WTC11 (cell line): Measurements from ENCODE around the gene DENND6A. TPM values are rescaled to one million over a fixed set of nuclear protein-coding genes. Genes with fewer than 3 reads are reported as not detected.

Experiments used
- ATAC-seq: fragments of 200-7000 bp; cut with Tn5 transposase; 2 replicates; pipeline ENCODE4 v1.10.0; 2021; ENCODE audit warnings: mild to moderate bottlenecking, moderate library complexity
- CTCF ChIA-PET: fragments of 300-600 bp; sonication (Branson Sonifier 250); formaldehyde crosslinking; loops from one replicate; lab custom pipeline; 2021; ENCODE audit warnings: antibody characterized with exemption; lab: Charles Lee
- POLR2A ChIA-PET: fragments of 350-600 bp; sonication (Branson Sonifier 250); formaldehyde crosslinking; loops from one replicate; lab custom pipeline; 2021; ENCODE audit warnings: antibody characterized with exemption; lab: Charles Lee
- DNase-seq: peaks from one replicate; pipeline ENCODE4 v3.0.0; 2021; ENCODE audit warnings: low spot score
- H3K27ac Mint-ChIP-seq: 2 replicates; pipeline ENCODE4 v1.8.0; 2021; ENCODE audit warnings: mixed read lengths
- H3K27me3 Mint-ChIP-seq: 2 replicates; pipeline ENCODE4 v1.8.0; 2021; ENCODE audit warnings: low read depth, mild to moderate bottlenecking, moderate library complexity, mixed read lengths
- H3K36me3 Mint-ChIP-seq: 2 replicates; pipeline ENCODE4 v1.8.0; 2021; ENCODE audit warnings: mixed read lengths
- H3K4me1 Mint-ChIP-seq: 2 replicates; pipeline ENCODE4 v1.8.0; 2022; ENCODE audit warnings: mixed read lengths
- H3K4me3 Mint-ChIP-seq: 2 replicates; pipeline ENCODE4 v1.8.0; 2021; ENCODE audit warnings: mild to moderate bottlenecking, moderate library complexity, mixed read lengths
- H3K9me3 Mint-ChIP-seq: 2 replicates; pipeline ENCODE4 v1.8.0; 2021; ENCODE audit warnings: mixed read lengths
- CREM ChIP-seq: sonication (generic); formaldehyde crosslinking; IDR thresholded peaks from 2 replicates; pipeline ENCODE4 v1.8.1; 2022; ENCODE audit warnings: mild to moderate bottlenecking, missing genetic modification reagents, moderate library complexity
- ELF4 ChIP-seq: sonication (generic); formaldehyde crosslinking; IDR thresholded peaks from 2 replicates; pipeline ENCODE4 v1.8.1; 2022; ENCODE audit warnings: low read depth, mild to moderate bottlenecking, moderate library complexity, missing genetic modification reagents
- HMGA2 ChIP-seq: fragments of 250-450 bp; sonication (Bioruptor Pico); IDR thresholded peaks from 2 replicates; pipeline ENCODE4 v1.4.0; 2021; ENCODE audit warnings: mild to moderate bottlenecking, moderate library complexity
- MXD4 ChIP-seq: fragments of 250-450 bp; sonication (Bioruptor Pico); IDR thresholded peaks from 2 replicates; pipeline ENCODE4 v1.8.0; 2021; ENCODE audit warnings: mild to moderate bottlenecking, moderate library complexity, borderline replicate concordance
- NFATC4 ChIP-seq: fragments of 250-450 bp; sonication (Bioruptor Pico); IDR thresholded peaks from 2 replicates; pipeline ENCODE4 v1.9.0; 2021; ENCODE audit warnings: mild to moderate bottlenecking
- NFYB ChIP-seq: sonication (generic); formaldehyde crosslinking; conservative IDR thresholded peaks from 2 replicates; pipeline ENCODE4 v1.8.0; 2022; ENCODE audit warnings: low read depth, missing genetic modification reagents
- OVOL2 ChIP-seq: fragments of 250-450 bp; sonication (Bioruptor Pico); IDR thresholded peaks from 2 replicates; pipeline ENCODE4 v1.9.0; 2021; ENCODE audit warnings: mild to moderate bottlenecking, borderline replicate concordance
- SMAD3 ChIP-seq: sonication (generic); formaldehyde crosslinking; IDR thresholded peaks from 2 replicates; pipeline ENCODE4 v1.8.0; 2022; ENCODE audit warnings: missing genetic modification reagents, mild to moderate bottlenecking, borderline replicate concordance
- SOX15 ChIP-seq: fragments of 250-450 bp; sonication (Bioruptor Pico); IDR thresholded peaks from 2 replicates; pipeline ENCODE4 v1.9.0; 2021; ENCODE audit warnings: mild to moderate bottlenecking
- ZBTB21 ChIP-seq: sonication (generic); formaldehyde crosslinking; IDR thresholded peaks from 2 replicates; pipeline ENCODE4 v1.8.1; 2023; ENCODE audit warnings: mild to moderate bottlenecking, missing genetic modification reagents, borderline replicate concordance
- ZNF138 ChIP-seq: sonication (generic); formaldehyde crosslinking; conservative IDR thresholded peaks from 2 replicates; pipeline ENCODE4 v1.8.1; 2022; ENCODE audit warnings: mild to moderate bottlenecking, moderate library complexity, missing genetic modification reagents
- total RNA-seq: library from RNA; stranded (reverse); gene quantifications from 3 replicates; pipeline ENCODE4 v1.2.3, GENCODE V29; 2021
- TF ChIP-seq, protein P1 (sequence below): sonication (generic); formaldehyde crosslinking; IDR thresholded peaks from 2 replicates; pipeline ENCODE4 v1.8.0; 2022; ENCODE audit warnings: mild to moderate bottlenecking, missing genetic modification reagents
- TF ChIP-seq, protein P2 (sequence below): fragments of 250-450 bp; sonication (Bioruptor Pico); IDR thresholded peaks from 2 replicates; pipeline ENCODE4 v1.9.0; 2021; ENCODE audit warnings: mild to moderate bottlenecking
- TF ChIP-seq, protein P3 (sequence below): sonication (generic); formaldehyde crosslinking; IDR thresholded peaks from 2 replicates; pipeline ENCODE4 v1.8.0; 2022; ENCODE audit warnings: mild to moderate bottlenecking, missing genetic modification reagents
- TF ChIP-seq, protein P4 (sequence below): fragments of 250-450 bp; sonication (Bioruptor Pico); IDR thresholded peaks from 2 replicates; pipeline ENCODE4 v1.8.0; 2021; ENCODE audit warnings: mild to moderate bottlenecking
- TF ChIP-seq, protein P5 (sequence below): fragments of 250-450 bp; sonication (Bioruptor Pico); IDR thresholded peaks from 2 replicates; pipeline ENCODE4 v1.9.0; 2021; ENCODE audit warnings: moderate library complexity, mild to moderate bottlenecking, inconsistent platforms, borderline replicate concordance
- TF ChIP-seq, protein P6 (sequence below): fragments of 250-450 bp; sonication (Bioruptor Pico); IDR thresholded peaks from 2 replicates; pipeline ENCODE4 v1.9.0; 2021; ENCODE audit warnings: mild to moderate bottlenecking, borderline replicate concordance
- TF ChIP-seq, protein P7 (sequence below): sonication (generic); formaldehyde crosslinking; IDR thresholded peaks from 2 replicates; pipeline ENCODE4 v1.8.0; 2023; ENCODE audit warnings: missing genetic modification reagents
- TF ChIP-seq, protein P8 (sequence below): sonication (generic); formaldehyde crosslinking; IDR thresholded peaks from 2 replicates; pipeline ENCODE4 v1.8.1; 2023; ENCODE audit warnings: mild to moderate bottlenecking, missing genetic modification reagents, moderate library complexity
- TF ChIP-seq, protein P9 (sequence below): sonication (generic); formaldehyde crosslinking; conservative IDR thresholded peaks from 2 replicates; pipeline ENCODE4 v1.8.1; 2022; ENCODE audit warnings: mild to moderate bottlenecking, missing genetic modification reagents

DENND6A gene
- total RNA-seq, 1 experiment from 2014 or later: 13.9 TPM

DNA sequence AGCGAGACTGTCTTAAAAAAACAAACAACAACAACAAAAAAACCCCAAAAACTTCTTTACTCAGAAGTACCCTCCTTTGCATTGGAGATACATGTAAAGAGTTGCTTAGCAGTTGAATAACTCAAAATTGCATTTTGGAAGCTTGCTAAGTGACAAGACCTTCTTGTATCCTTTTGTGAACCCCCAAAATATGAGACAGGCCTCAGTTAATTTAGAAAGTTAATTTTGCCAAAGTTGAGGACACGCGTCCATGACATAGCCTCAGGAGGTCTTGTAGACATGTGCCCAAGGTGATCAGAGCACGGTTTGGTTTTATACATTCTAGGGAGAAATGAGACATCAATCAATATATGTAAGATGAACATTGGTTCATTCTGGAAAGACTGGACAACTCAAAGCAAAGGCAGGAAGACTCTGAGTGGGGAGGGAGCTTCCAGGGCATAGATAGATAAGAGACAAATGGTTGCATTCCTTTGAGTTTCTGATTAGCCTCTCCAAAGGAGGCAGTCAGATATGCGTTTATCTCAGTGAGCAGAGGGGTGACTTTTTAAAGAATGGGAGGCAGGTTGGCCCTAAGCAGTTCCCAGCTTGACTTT lies 94.0 kb downstream of the DENND6A start:
- Mint-ChIP-seq H3K27ac (peak overlapping the region; percentile 87), H3K9me3 (no peaks in the 10 kb centered on the region), H3K4me1 (peaks cover 23% of the 10 kb centered on the region), H3K27me3 (no peaks in the 10 kb centered on the region), H3K36me3 (peaks cover 7% of the 10 kb centered on the region), H3K4me3 (peak overlapping the region; percentile 99)
- TF ChIP-seq ZBTB21 (CRISPR knock-in tag) (no peak), SOX15 (CRISPR knock-in tag) (no peak), NFATC4 (CRISPR knock-in tag) (no peak), MXD4 (CRISPR knock-in tag) (no peak), CREM (no peak), NFYB (CRISPR knock-in tag) (no peak), ELF4 (no peak), HMGA2 (CRISPR knock-in tag) (no peak), ZNF138 (CRISPR knock-in tag) (no peak), OVOL2 (CRISPR knock-in tag) (no peak), SMAD3 (CRISPR knock-in tag) (no peak)
- TF ChIP-seq, protein P1, sequence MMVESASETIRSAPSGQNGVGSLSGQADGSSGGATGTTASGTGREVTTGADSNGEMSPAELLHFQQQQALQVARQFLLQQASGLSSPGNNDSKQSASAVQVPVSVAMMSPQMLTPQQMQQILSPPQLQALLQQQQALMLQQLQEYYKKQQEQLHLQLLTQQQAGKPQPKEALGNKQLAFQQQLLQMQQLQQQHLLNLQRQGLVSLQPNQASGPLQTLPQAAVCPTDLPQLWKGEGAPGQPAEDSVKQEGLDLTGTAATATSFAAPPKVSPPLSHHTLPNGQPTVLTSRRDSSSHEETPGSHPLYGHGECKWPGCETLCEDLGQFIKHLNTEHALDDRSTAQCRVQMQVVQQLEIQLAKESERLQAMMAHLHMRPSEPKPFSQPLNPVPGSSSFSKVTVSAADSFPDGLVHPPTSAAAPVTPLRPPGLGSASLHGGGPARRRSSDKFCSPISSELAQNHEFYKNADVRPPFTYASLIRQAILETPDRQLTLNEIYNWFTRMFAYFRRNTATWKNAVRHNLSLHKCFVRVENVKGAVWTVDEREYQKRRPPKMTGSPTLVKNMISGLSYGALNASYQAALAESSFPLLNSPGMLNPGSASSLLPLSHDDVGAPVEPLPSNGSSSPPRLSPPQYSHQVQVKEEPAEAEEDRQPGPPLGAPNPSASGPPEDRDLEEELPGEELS: no peak
- TF ChIP-seq, protein P2, sequence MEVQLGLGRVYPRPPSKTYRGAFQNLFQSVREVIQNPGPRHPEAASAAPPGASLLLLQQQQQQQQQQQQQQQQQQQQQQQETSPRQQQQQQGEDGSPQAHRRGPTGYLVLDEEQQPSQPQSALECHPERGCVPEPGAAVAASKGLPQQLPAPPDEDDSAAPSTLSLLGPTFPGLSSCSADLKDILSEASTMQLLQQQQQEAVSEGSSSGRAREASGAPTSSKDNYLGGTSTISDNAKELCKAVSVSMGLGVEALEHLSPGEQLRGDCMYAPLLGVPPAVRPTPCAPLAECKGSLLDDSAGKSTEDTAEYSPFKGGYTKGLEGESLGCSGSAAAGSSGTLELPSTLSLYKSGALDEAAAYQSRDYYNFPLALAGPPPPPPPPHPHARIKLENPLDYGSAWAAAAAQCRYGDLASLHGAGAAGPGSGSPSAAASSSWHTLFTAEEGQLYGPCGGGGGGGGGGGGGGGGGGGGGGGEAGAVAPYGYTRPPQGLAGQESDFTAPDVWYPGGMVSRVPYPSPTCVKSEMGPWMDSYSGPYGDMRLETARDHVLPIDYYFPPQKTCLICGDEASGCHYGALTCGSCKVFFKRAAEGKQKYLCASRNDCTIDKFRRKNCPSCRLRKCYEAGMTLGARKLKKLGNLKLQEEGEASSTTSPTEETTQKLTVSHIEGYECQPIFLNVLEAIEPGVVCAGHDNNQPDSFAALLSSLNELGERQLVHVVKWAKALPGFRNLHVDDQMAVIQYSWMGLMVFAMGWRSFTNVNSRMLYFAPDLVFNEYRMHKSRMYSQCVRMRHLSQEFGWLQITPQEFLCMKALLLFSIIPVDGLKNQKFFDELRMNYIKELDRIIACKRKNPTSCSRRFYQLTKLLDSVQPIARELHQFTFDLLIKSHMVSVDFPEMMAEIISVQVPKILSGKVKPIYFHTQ (CRISPR knock-in tag): no peak
- TF ChIP-seq, protein P3, sequence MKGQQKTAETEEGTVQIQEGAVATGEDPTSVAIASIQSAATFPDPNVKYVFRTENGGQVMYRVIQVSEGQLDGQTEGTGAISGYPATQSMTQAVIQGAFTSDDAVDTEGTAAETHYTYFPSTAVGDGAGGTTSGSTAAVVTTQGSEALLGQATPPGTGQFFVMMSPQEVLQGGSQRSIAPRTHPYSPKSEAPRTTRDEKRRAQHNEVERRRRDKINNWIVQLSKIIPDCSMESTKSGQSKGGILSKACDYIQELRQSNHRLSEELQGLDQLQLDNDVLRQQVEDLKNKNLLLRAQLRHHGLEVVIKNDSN: no peak
- TF ChIP-seq, protein P4, sequence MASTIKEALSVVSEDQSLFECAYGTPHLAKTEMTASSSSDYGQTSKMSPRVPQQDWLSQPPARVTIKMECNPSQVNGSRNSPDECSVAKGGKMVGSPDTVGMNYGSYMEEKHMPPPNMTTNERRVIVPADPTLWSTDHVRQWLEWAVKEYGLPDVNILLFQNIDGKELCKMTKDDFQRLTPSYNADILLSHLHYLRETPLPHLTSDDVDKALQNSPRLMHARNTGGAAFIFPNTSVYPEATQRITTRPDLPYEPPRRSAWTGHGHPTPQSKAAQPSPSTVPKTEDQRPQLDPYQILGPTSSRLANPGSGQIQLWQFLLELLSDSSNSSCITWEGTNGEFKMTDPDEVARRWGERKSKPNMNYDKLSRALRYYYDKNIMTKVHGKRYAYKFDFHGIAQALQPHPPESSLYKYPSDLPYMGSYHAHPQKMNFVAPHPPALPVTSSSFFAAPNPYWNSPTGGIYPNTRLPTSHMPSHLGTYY (CRISPR knock-in tag): no peak
- TF ChIP-seq, protein P5, sequence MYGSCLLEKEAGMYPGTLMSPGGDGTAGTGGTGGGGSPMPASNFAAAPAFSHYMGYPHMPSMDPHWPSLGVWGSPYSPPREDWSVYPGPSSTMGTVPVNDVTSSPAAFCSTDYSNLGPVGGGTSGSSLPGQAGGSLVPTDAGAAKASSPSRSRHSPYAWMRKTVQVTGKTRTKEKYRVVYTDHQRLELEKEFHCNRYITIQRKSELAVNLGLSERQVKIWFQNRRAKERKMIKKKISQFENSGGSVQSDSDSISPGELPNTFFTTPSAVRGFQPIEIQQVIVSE (CRISPR knock-in tag): no peak
- TF ChIP-seq, protein P6, sequence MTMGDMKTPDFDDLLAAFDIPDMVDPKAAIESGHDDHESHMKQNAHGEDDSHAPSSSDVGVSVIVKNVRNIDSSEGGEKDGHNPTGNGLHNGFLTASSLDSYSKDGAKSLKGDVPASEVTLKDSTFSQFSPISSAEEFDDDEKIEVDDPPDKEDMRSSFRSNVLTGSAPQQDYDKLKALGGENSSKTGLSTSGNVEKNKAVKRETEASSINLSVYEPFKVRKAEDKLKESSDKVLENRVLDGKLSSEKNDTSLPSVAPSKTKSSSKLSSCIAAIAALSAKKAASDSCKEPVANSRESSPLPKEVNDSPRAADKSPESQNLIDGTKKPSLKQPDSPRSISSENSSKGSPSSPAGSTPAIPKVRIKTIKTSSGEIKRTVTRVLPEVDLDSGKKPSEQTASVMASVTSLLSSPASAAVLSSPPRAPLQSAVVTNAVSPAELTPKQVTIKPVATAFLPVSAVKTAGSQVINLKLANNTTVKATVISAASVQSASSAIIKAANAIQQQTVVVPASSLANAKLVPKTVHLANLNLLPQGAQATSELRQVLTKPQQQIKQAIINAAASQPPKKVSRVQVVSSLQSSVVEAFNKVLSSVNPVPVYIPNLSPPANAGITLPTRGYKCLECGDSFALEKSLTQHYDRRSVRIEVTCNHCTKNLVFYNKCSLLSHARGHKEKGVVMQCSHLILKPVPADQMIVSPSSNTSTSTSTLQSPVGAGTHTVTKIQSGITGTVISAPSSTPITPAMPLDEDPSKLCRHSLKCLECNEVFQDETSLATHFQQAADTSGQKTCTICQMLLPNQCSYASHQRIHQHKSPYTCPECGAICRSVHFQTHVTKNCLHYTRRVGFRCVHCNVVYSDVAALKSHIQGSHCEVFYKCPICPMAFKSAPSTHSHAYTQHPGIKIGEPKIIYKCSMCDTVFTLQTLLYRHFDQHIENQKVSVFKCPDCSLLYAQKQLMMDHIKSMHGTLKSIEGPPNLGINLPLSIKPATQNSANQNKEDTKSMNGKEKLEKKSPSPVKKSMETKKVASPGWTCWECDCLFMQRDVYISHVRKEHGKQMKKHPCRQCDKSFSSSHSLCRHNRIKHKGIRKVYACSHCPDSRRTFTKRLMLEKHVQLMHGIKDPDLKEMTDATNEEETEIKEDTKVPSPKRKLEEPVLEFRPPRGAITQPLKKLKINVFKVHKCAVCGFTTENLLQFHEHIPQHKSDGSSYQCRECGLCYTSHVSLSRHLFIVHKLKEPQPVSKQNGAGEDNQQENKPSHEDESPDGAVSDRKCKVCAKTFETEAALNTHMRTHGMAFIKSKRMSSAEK: no peak
- TF ChIP-seq, protein P7, sequence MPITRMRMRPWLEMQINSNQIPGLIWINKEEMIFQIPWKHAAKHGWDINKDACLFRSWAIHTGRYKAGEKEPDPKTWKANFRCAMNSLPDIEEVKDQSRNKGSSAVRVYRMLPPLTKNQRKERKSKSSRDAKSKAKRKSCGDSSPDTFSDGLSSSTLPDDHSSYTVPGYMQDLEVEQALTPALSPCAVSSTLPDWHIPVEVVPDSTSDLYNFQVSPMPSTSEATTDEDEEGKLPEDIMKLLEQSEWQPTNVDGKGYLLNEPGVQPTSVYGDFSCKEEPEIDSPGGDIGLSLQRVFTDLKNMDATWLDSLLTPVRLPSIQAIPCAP (CRISPR knock-in tag): no peak
- TF ChIP-seq, protein P8, sequence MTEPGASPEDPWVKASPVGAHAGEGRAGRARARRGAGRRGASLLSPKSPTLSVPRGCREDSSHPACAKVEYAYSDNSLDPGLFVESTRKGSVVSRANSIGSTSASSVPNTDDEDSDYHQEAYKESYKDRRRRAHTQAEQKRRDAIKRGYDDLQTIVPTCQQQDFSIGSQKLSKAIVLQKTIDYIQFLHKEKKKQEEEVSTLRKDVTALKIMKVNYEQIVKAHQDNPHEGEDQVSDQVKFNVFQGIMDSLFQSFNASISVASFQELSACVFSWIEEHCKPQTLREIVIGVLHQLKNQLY (CRISPR knock-in tag): no peak
- TF ChIP-seq, protein P9, sequence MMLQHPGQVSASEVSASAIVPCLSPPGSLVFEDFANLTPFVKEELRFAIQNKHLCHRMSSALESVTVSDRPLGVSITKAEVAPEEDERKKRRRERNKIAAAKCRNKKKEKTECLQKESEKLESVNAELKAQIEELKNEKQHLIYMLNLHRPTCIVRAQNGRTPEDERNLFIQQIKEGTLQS: no peak
- CTCF ChIA-PET: no interaction called here
- POLR2A ChIA-PET: interaction anchor here (0.7 kb wide), 1 partner anchor 97 kb away, joined by 3 read pairs; no protein-coding TSS in a partner anchor
- no peak for DNase-seq
- ATAC-seq: no peak
